RPMI7951 (cell line): Measurements from ENCODE around the gene VWA5B1. TPM values are rescaled to one million over a fixed set of nuclear protein-coding genes. Genes with fewer than 3 reads are reported as not detected.

Experiments
- DNase-seq: peaks from one replicate; pipeline ENCODE4 v3.0.0-alpha.2; 2012; ENCODE audit warnings: low read depth
- total RNA-seq: library from RNA; depleted of rRNA; stranded (reverse); fragments of >200 nt; shearing (Covaris generic); gene quantifications from 2 replicates; pipeline ENCODE4 v1.2.3, GENCODE V29; 2014

Gene VWA5B1
- total RNA-seq, 1 experiment from 2014 or later: not detected

GRCh38 chr1:20366056-20366462 is 75.4 kb downstream of the VWA5B1 start:
- DNase-seq: peak; percentile 43

- no peak for DNase-seq
Measured at GRCh38 chr1:20366463-20367115, 75.9 kb downstream of the VWA5B1 start.

- peak; percentile 49 for DNase-seq
Measured at GRCh38 chr1:20367116-20367585, 76.5 kb downstream of the VWA5B1 start.

GRCh38 chr1:20367626-20368025 is 77.0 kb downstream of the VWA5B1 start:
- DNase-seq: no peak

- DNase-seq: no peak
Measured at GRCh38 chr1:20368866-20369470, 78.3 kb downstream of the VWA5B1 start.

- DNase-seq: peak; percentile 87
Measured at GRCh38 chr1:20370698-20371097, 80.0 kb downstream of the VWA5B1 start.

GRCh38 chr1:20371411-20371810 is 80.7 kb downstream of the VWA5B1 start:
- DNase-seq: peak; percentile 53

GRCh38 chr1:20371883-20372282 is 81.2 kb downstream of the VWA5B1 start:
- DNase-seq: peak; percentile 21

- no peak for DNase-seq
Measured at GRCh38 chr1:20372676-20373075, 82.0 kb downstream of the VWA5B1 start.

GRCh38 chr1:20373286-20373685 is 82.6 kb downstream of the VWA5B1 start:
- no peak for DNase-seq

- peak; percentile 44 for DNase-seq
Measured at GRCh38 chr1:20373764-20374163, 83.1 kb downstream of the VWA5B1 start.

- DNase-seq: peak; percentile 85
Measured at GRCh38 chr1:20375563-20375962, 84.9 kb downstream of the VWA5B1 start.

- peak; percentile 18 for DNase-seq
Measured at GRCh38 chr1:20376171-20376570, 85.5 kb downstream of the VWA5B1 start.

GRCh38 chr1:20376880-20377494 is 86.3 kb downstream of the VWA5B1 start:
- DNase-seq: peak; percentile 38

- no peak for DNase-seq
Measured at GRCh38 chr1:20377516-20378270, 87.0 kb downstream of the VWA5B1 start.

GRCh38 chr1:20379075-20379474 is 88.4 kb downstream of the VWA5B1 start:
- DNase-seq: no peak

GRCh38 chr1:20380175-20380574 is 89.5 kb downstream of the VWA5B1 start:
- no peak for DNase-seq

GRCh38 chr1:20380616-20381035 is 90.0 kb downstream of the VWA5B1 start:
- peak; percentile 97 for DNase-seq

GRCh38 chr1:20381045-20381641 is 90.5 kb downstream of the VWA5B1 start:
- DNase-seq: peak; percentile 68

- no peak for DNase-seq
Measured at GRCh38 chr1:20381961-20382360, 91.3 kb downstream of the VWA5B1 start.

- no peak for DNase-seq
Measured at GRCh38 chr1:20382711-20383110, 92.0 kb downstream of the VWA5B1 start.

- DNase-seq: no peak
Measured at GRCh38 chr1:20383631-20384030, 93.0 kb downstream of the VWA5B1 start.
